Lower leg skin (tissue), 3 donors: Measurements from ENCODE around the gene ARHGAP25.

Source experiments
- CTCF ChIP-seq, 3 donors: fragments of 450-650 bp; IDR thresholded peaks; one replicate each; pipeline ENCODE4 v1.5.1; 2016; ENCODE audit warnings: antibody characterized with exemption in 3 of 3, mild to moderate bottlenecking in 3 of 3, moderate library complexity in 2 of 3
- POLR2A ChIP-seq, 2 donors: fragments of 450-650 bp; IDR thresholded peaks; one replicate each; pipeline ENCODE4 v1.6.1; 2016 to 2017; ENCODE audit warnings: antibody characterized with exemption in 2 of 2, mild to moderate bottlenecking in 1 of 2, moderate library complexity in 1 of 2

- TF ChIP-seq CTCF (IDR thresholded peaks at IDR 0.05) (no peak), POLR2A (IDR thresholded peaks at IDR 0.05) (no peak)
Measured at GRCh38 chr2:68825866-68826265, 91.3 kb downstream of the ARHGAP25 start.
